Hepatocyte (in vitro differentiated cells): ENCODE data around the gene ENTPD3. TPM values are rescaled to one million over a fixed set of nuclear protein-coding genes. Genes with fewer than 3 reads are reported as not detected.

ENCODE experiments used
- DNase-seq: peaks from one replicate; pipeline ENCODE4 v3.0.0-alpha.2; 2016; ENCODE audit warnings: low spot score
- H2AFZ ChIP-seq: fragments of 200-600 bp; sonication (generic); 2 replicates; pipeline ENCODE4 v1.6.0; 2016; ENCODE audit warnings: antibody characterized with exemption, mild to moderate bottlenecking
- H3K27ac ChIP-seq: fragments of 200-600 bp; sonication (generic); 2 replicates; pipeline ENCODE4 v1.5.1; 2016; ENCODE audit warnings: mild to moderate bottlenecking
- H3K27me3 ChIP-seq: fragments of 200-600 bp; sonication (generic); 2 replicates; pipeline ENCODE4 v1.6.1; 2016
- H3K36me3 ChIP-seq: fragments of 200-600 bp; sonication (generic); replicated peaks from 2 replicates; pipeline ENCODE4 v1.5.1; 2016; ENCODE audit warnings: low read depth; ENCODE audit not compliant: insufficient read depth
- H3K4me1 ChIP-seq: fragments of 200-600 bp; sonication (generic); 2 replicates; pipeline ENCODE4 v1.5.1; 2016; ENCODE audit warnings: mild to moderate bottlenecking, moderate library complexity; ENCODE audit not compliant: insufficient read depth
- H3K4me2 ChIP-seq: fragments of 200-600 bp; sonication (generic); 2 replicates; pipeline ENCODE4 v1.6.0; 2016
- H3K4me3 ChIP-seq: fragments of 200-600 bp; sonication (generic); 2 replicates; pipeline ENCODE4 v1.5.1; 2016; ENCODE audit warnings: mild to moderate bottlenecking
- H3K79me2 ChIP-seq: fragments of 200-600 bp; sonication (generic); 2 replicates; pipeline ENCODE4 v1.6.0; 2017; ENCODE audit warnings: mild to moderate bottlenecking
- H3K9me2 ChIP-seq: fragments of 200-600 bp; sonication (generic); replicated peaks from 2 replicates; pipeline ENCODE4 v1.6.0; 2017; ENCODE audit warnings: mild to moderate bottlenecking; ENCODE audit not compliant: insufficient read depth
- H3K9me3 ChIP-seq: fragments of 200-600 bp; sonication (generic); 2 replicates; pipeline ENCODE4 v1.5.1; 2016; ENCODE audit warnings: low read depth, mild to moderate bottlenecking
- H4K20me1 ChIP-seq: fragments of 200-600 bp; sonication (generic); 2 replicates; pipeline ENCODE4 v1.6.0; 2016; ENCODE audit warnings: mild to moderate bottlenecking; ENCODE audit not compliant: insufficient read depth, poor library complexity, severe bottlenecking
- CTCF ChIP-seq: fragments of 200-600 bp; sonication (generic); IDR thresholded peaks from 2 replicates; pipeline ENCODE4 v1.5.1; 2016; ENCODE audit warnings: antibody characterized with exemption, mild to moderate bottlenecking; ENCODE audit not compliant: poor library complexity
- EZH2 ChIP-seq: fragments of 200-600 bp; sonication (generic); IDR thresholded peaks from 2 replicates; pipeline ENCODE4 v1.6.1; 2016; ENCODE audit warnings: antibody characterized with exemption, mild to moderate bottlenecking, borderline replicate concordance
- EZH2phosphoT487 ChIP-seq: fragments of 200-600 bp; sonication (generic); IDR thresholded peaks from one replicate; pipeline ENCODE4 v1.6.1; 2018; ENCODE audit warnings: antibody characterized with exemption, mild to moderate bottlenecking, low read depth, moderate library complexity; ENCODE audit not compliant: unreplicated experiment, severe bottlenecking
- whole genome bisulfite sequencing: methylation state at CpG from one replicate; pipeline ENCODE4 v1.1.6; 2016; ENCODE audit warnings: low lambda C conversion rate; ENCODE audit errors: missing lambda C conversion rate; 5-methylcytosine and 5-hydroxymethylcytosine counted together
- polyA plus RNA-seq: library from polyadenylated mRNA; unstranded; fragments of >200 nt; fragmentation: Nextera tagmentation; extraction: Ambion mirVana; gene quantifications from 2 replicates; pipeline ENCODE4 v1.2.1, GENCODE V29; 2016
- total RNA-seq: library from RNA; depleted of rRNA; stranded (reverse); fragments of >200 nt; gene quantifications from 2 replicates; pipeline ENCODE4 v1.2.3, GENCODE V29; 2014

ENTPD3 gene
- total and polyA plus RNA-seq, 2 experiments from 2014 or later, result 1.7 to 2.4 TPM

DNA sequence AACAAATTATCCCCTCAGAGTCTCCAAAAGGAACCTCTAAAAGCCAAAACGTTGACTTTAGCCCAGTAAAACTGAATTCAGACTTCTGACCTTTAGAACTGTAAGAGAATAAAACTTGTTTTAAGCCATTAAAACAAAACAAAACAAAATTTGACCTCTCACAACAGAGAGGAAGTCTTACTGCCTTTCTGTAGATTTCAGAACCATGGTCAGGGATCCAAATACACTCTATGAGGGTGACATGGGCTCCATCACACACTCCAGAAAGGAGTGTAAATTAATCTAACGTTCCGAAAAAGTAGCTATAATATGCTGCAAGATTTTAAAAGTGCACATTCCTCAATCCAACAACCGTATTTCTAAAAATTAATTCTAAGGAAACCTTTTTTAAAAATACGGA lies 50.9 kb downstream of the ENTPD3 start:
- H4K20me1 ChIP-seq, result no peaks in the 10 kb centered on the region
- H3K4me1 ChIP-seq, result no peaks in the 10 kb centered on the region
- H3K27ac ChIP-seq, result no peak overlapping the region
- H3K36me3 ChIP-seq, result no peaks in the 10 kb centered on the region
- WGBS, result 70% methylated on average over 5 of the region's 5 CpGs
- H3K9me2 ChIP-seq, result no peaks in the 10 kb centered on the region
- TF ChIP-seq CTCF, result no peak
- no peak for TF ChIP-seq EZH2phosphoT487
- TF ChIP-seq EZH2, result no peak
- H3K4me3 ChIP-seq, result no peak overlapping the region
- no peaks in the 10 kb centered on the region for H3K9me3 ChIP-seq
- H2AFZ ChIP-seq, result no peak overlapping the region
- H3K79me2 ChIP-seq, result no peaks in the 10 kb centered on the region
- no peak overlapping the region for H3K4me2 ChIP-seq
- no peak for DNase-seq
- H3K27me3 ChIP-seq, result no peaks in the 10 kb centered on the region

DNA sequence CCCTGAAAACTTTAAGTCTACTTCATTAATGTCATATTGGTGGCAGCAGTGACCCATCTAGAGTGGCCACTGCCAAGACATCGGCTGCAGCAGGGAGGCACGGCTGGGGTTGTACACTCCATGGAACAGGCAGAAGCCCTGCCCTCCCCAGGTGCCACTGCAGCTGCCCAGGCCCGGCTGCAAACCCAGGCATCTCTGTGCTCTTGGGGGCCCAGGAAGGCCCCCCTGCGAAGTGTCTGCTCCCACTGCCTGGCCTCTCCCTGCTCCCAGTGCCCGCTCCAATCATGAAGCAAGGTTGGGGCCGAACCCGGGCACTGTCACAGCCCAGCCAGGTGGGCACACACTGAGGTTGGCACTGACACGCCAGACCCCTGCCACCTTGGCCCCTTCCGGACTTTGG lies 58.1 kb downstream of the ENTPD3 start:
- H3K4me3 ChIP-seq, result no peak overlapping the region
- H3K9me3 ChIP-seq, result no peaks in the 10 kb centered on the region
- no peak for TF ChIP-seq EZH2phosphoT487
- TF ChIP-seq EZH2, result no peak
- TF ChIP-seq CTCF, result no peak
- no peak for DNase-seq
- H3K36me3 ChIP-seq, result no peaks in the 10 kb centered on the region
- no peaks in the 10 kb centered on the region for H3K27me3 ChIP-seq
- H3K27ac ChIP-seq, result no peak overlapping the region
- H4K20me1 ChIP-seq, result no peaks in the 10 kb centered on the region
- no peaks in the 10 kb centered on the region for H3K9me2 ChIP-seq
- no peaks in the 10 kb centered on the region for H3K79me2 ChIP-seq
- no peak overlapping the region for H3K4me2 ChIP-seq
- H2AFZ ChIP-seq, result no peak overlapping the region
- 91% methylated on average over 9 of the region's 9 CpGs for WGBS
- H3K4me1 ChIP-seq, result no peaks in the 10 kb centered on the region

- no peaks in the 10 kb centered on the region for H3K36me3 ChIP-seq
- 65% methylated on average over 4 of the region's 4 CpGs for WGBS
- H2AFZ ChIP-seq, result no peak overlapping the region
- no peaks in the 10 kb centered on the region for H3K9me3 ChIP-seq
- no peak overlapping the region for H3K4me3 ChIP-seq
- no peaks in the 10 kb centered on the region for H3K79me2 ChIP-seq
- no peaks in the 10 kb centered on the region for H3K27me3 ChIP-seq
- DNase-seq, result no peak
- no peak overlapping the region for H3K27ac ChIP-seq
- no peaks in the 10 kb centered on the region for H3K9me2 ChIP-seq
- no peaks in the 10 kb centered on the region for H3K4me1 ChIP-seq
- H3K4me2 ChIP-seq, result no peak overlapping the region
- no peaks in the 10 kb centered on the region for H4K20me1 ChIP-seq
- no peak for TF ChIP-seq EZH2phosphoT487
- TF ChIP-seq EZH2, result no peak
- TF ChIP-seq CTCF, result no peak
Measured at GRCh38 chr3:40445880-40446279, 58.9 kb downstream of the ENTPD3 start.

DNA sequence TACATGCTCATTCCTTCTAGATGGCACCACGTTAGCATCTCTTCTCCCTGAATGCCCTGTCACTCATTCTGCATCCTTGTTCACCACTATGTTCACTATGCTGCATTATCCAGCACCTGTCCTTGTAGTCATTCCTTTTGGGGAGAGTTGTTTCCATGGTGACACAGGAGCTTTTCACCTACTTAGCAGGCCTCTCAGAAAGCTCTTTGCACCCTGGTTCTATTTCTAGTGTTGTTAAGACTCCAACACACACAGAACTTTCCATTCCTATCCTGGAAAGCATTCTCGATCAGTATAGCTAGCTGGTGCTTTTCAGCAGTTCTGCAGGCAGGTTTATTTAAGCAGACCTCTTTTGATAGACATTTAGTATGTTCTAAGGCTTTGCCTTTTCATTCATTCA lies 63.5 kb downstream of the ENTPD3 start:
- no peaks in the 10 kb centered on the region for H4K20me1 ChIP-seq
- WGBS, result 83% methylated on average over 2 of the region's 2 CpGs
- H3K4me2 ChIP-seq, result no peak overlapping the region
- DNase-seq, result no peak
- H3K9me2 ChIP-seq, result no peaks in the 10 kb centered on the region
- TF ChIP-seq CTCF (no peak), EZH2 (no peak), EZH2phosphoT487 (no peak)
- H3K4me1 ChIP-seq, result peaks cover 14% of the 10 kb centered on the region
- no peaks in the 10 kb centered on the region for H3K9me3 ChIP-seq
- H2AFZ ChIP-seq, result no peak overlapping the region
- H3K4me3 ChIP-seq, result no peak overlapping the region
- H3K79me2 ChIP-seq, result no peaks in the 10 kb centered on the region
- H3K36me3 ChIP-seq, result no peaks in the 10 kb centered on the region
- no peak overlapping the region for H3K27ac ChIP-seq
- H3K27me3 ChIP-seq, result no peaks in the 10 kb centered on the region
